A549 (cell line): ENCODE results near the gene KCNIP4. TPM values are rescaled to one million over a fixed set of nuclear protein-coding genes. Genes with fewer than 3 reads are reported as not detected.

Experiments
- ATAC-seq, 2 experiments: fragments of 200-7000 bp in 1 of 2; fragments of >200 bp in 1 of 2; cut with Nextera tagmentation in 1 of 2; cut with Tn5 transposase in 1 of 2; 3 replicates each; pipeline versions ENCODE4 v1.8.0 to v1.9.1; 2018 to 2020; ENCODE audit warnings: mild to moderate bottlenecking in 1 of 2, moderate library complexity in 1 of 2
- CTCF ChIA-PET: fragments of 300-600 bp; sonication (Branson Sonifier 250); formaldehyde crosslinking; extraction: SDS; loops from one replicate; lab custom pipeline; 2021; ENCODE audit warnings: antibody characterized with exemption, inconsistent platforms; lab: Yijun Ruan, JAX
- POLR2A ChIA-PET: fragments of 350-600 bp; formaldehyde crosslinking; extraction: SDS; loops from one replicate; lab custom pipeline; 2021; ENCODE audit warnings: antibody characterized with exemption, inconsistent platforms; lab: Yijun Ruan, JAX
- DNase-seq, 2 experiments: peaks; one replicate each; pipeline versions ENCODE4 v3.0.0 to v3.0.0-alpha.2; 2011 to 2016; ENCODE audit warnings: low read depth in 1 of 2, low spot score in 1 of 2
- FAIRE-seq: peaks from 2 replicates; lab custom pipeline; 2011; peaks lifted over from hg19 to GRCh38; lab: Jason Lieb, UNC
- H3K27ac ChIP-seq, 2 experiments: fragments of >200 bp; sonication (Bioruptor Twin); formaldehyde crosslinking; 3 replicates each; pipeline ENCODE4 v1.5.1; 2016 to 2017
- H3K4me1 ChIP-seq: fragments of >200 bp; sonication (Bioruptor Twin); formaldehyde crosslinking; 3 replicates; pipeline ENCODE4 v1.6.1; 2016
- H3K4me2 ChIP-seq: fragments of >200 bp; sonication (Bioruptor Twin); formaldehyde crosslinking; 3 replicates; pipeline ENCODE4 v1.6.1; 2016
- H3K4me3 ChIP-seq: fragments of >200 bp; sonication (Bioruptor Twin); formaldehyde crosslinking; 3 replicates; pipeline ENCODE4 v1.5.1; 2016
- H3K9me3 ChIP-seq: fragments of >200 bp; sonication (Bioruptor Twin); formaldehyde crosslinking; 3 replicates; pipeline ENCODE4 v1.6.1; 2016
- BHLHE40 ChIP-seq: IDR thresholded peaks from 2 replicates; pipeline ENCODE4 v1.6.1; 2012; ENCODE audit warnings: low read depth, low read length, inconsistent platforms
- CBX2 ChIP-seq: fragments of 200-600 bp; sonication (generic); IDR thresholded peaks from 2 replicates; pipeline ENCODE4 v1.6.1; 2016; ENCODE audit warnings: low read depth, mild to moderate bottlenecking, borderline replicate concordance
- CBX8 ChIP-seq: fragments of 200-600 bp; sonication (generic); IDR thresholded peaks from 2 replicates; pipeline ENCODE4 v1.6.1; 2016
- CEBPB ChIP-seq, 2 experiments: fragments of >200 bp in 1 of 2; sonication (Bioruptor Twin) in 1 of 2; formaldehyde crosslinking in 1 of 2; IDR thresholded peaks; 2 replicates each; pipeline ENCODE4 v1.6.1; 2012 to 2016
- CHD2 ChIP-seq: fragments of 150-350 bp; IDR thresholded peaks from 2 replicates; pipeline ENCODE4 v1.6.1; 2014; ENCODE audit warnings: low read length; ENCODE audit not compliant: partially characterized antibody
- EHF ChIP-seq: fragments of 250-450 bp; sonication (Bioruptor Pico); IDR thresholded peaks from 2 replicates; pipeline ENCODE4 v1.5.0; 2020; ENCODE audit warnings: mild to moderate bottlenecking
- EHMT2 ChIP-seq: fragments of 200-600 bp; sonication (generic); IDR thresholded peaks from 2 replicates; pipeline ENCODE4 v1.6.1; 2016; ENCODE audit warnings: antibody characterized with exemption, low read depth, mild to moderate bottlenecking, moderate library complexity
- EP300 ChIP-seq, 2 experiments: fragments of >200 bp; sonication (Bioruptor Twin); formaldehyde crosslinking; IDR thresholded peaks; 2 replicates in 1 of 2; 3 replicates in 1 of 2; pipeline ENCODE4 v1.6.1; 2016 to 2017
- ESRRA ChIP-seq: fragments of 150-350 bp; IDR thresholded peaks from 2 replicates; pipeline ENCODE4 v1.6.1; 2014; ENCODE audit warnings: mild to moderate bottlenecking, low read length, borderline replicate concordance
- FOSB ChIP-seq: fragments of 250-450 bp; sonication (Bioruptor Pico); IDR thresholded peaks from 2 replicates; pipeline ENCODE4 v1.5.0; 2020; ENCODE audit warnings: mild to moderate bottlenecking, moderate library complexity
- GATA3 ChIP-seq: IDR thresholded peaks from 2 replicates; pipeline ENCODE4 v1.6.1; 2012; ENCODE audit warnings: borderline replicate concordance
- HDAC2 ChIP-seq: fragments of 200-600 bp; sonication (generic); IDR thresholded peaks from 2 replicates; pipeline ENCODE4 v1.6.1; 2016
- HOXA7 ChIP-seq: fragments of 250-450 bp; sonication (Bioruptor Pico); IDR thresholded peaks from 2 replicates; pipeline ENCODE4 v1.5.0; 2020; ENCODE audit warnings: mild to moderate bottlenecking, moderate library complexity
- HOXB13 ChIP-seq: fragments of 250-450 bp; sonication (Bioruptor Pico); IDR thresholded peaks from 2 replicates; pipeline ENCODE4 v1.5.0; 2020; ENCODE audit warnings: low read depth, mild to moderate bottlenecking, moderate library complexity
- HOXB5 ChIP-seq: fragments of 250-450 bp; sonication (Bioruptor Pico); IDR thresholded peaks from 2 replicates; pipeline ENCODE4 v1.5.0; 2020; ENCODE audit warnings: mild to moderate bottlenecking, moderate library complexity
- JUN ChIP-seq, 2 experiments: fragments of >200 bp; sonication (Bioruptor Twin); formaldehyde crosslinking; IDR thresholded peaks; 2 replicates in 1 of 2; 3 replicates in 1 of 2; pipeline ENCODE4 v1.6.1; 2016 to 2017
- JUNB ChIP-seq: fragments of >200 bp; sonication (Bioruptor Twin); formaldehyde crosslinking; IDR thresholded peaks from 2 replicates; pipeline ENCODE4 v1.6.1; 2016
- KDM1A ChIP-seq: fragments of 200-600 bp; sonication (generic); IDR thresholded peaks from 2 replicates; pipeline ENCODE4 v1.6.1; 2016; ENCODE audit warnings: low read depth, mild to moderate bottlenecking
- KDM5A ChIP-seq: fragments of 200-600 bp; sonication (generic); IDR thresholded peaks from 2 replicates; pipeline ENCODE4 v1.6.1; 2016; ENCODE audit warnings: antibody characterized with exemption, mild to moderate bottlenecking
- MYC ChIP-seq: IDR thresholded peaks from 2 replicates; pipeline ENCODE4 v1.6.1; 2012; ENCODE audit warnings: mild to moderate bottlenecking, inconsistent platforms, low read length, improper control_type of control experiment, borderline replicate concordance
- NFE2L2 ChIP-seq: fragments of 150-350 bp; conservative IDR thresholded peaks from 2 replicates; pipeline ENCODE4 v1.6.1; 2014; ENCODE audit warnings: low read length
- NPAS2 ChIP-seq: fragments of 250-450 bp; sonication (Bioruptor Pico); IDR thresholded peaks from 2 replicates; pipeline ENCODE4 v1.8.0; 2022; ENCODE audit warnings: mild to moderate bottlenecking, moderate library complexity, borderline replicate concordance
- RAD21 ChIP-seq, 2 experiments: fragments of >200 bp in 1 of 2; sonication (Bioruptor Twin) in 1 of 2; formaldehyde crosslinking in 1 of 2; IDR thresholded peaks in 1 of 2; conservative IDR thresholded peaks in 1 of 2; 2 replicates in 1 of 2; 3 replicates in 1 of 2; pipeline ENCODE4 v1.6.1; 2012 to 2018; ENCODE audit warnings: inconsistent platforms in 1 of 2
- RCOR1 ChIP-seq: fragments of 150-350 bp; IDR thresholded peaks from 2 replicates; pipeline ENCODE4 v1.6.1; 2014; ENCODE audit warnings: antibody characterized with exemption, low read length, low read depth
- REST ChIP-seq: fragments of 200-600 bp; sonication (generic); IDR thresholded peaks from 2 replicates; pipeline ENCODE4 v1.6.1; 2016; ENCODE audit warnings: antibody characterized with exemption, mild to moderate bottlenecking, moderate library complexity
- SMC3 ChIP-seq: fragments of >200 bp; sonication (Bioruptor Twin); formaldehyde crosslinking; IDR thresholded peaks from 3 replicates; pipeline ENCODE4 v1.6.1; 2018; ENCODE audit warnings: inconsistent platforms
- SREBF2 ChIP-seq: fragments of 450-650 bp; IDR thresholded peaks from 2 replicates; pipeline ENCODE4 v1.6.1; 2014; ENCODE audit warnings: mild to moderate bottlenecking, moderate library complexity
- TFCP2L1 ChIP-seq: fragments of 250-450 bp; sonication (Bioruptor Pico); IDR thresholded peaks from 2 replicates; pipeline ENCODE4 v1.5.0; 2021; ENCODE audit warnings: mild to moderate bottlenecking
- ZFP36 ChIP-seq: fragments of 450-650 bp; IDR thresholded peaks from 2 replicates; pipeline ENCODE4 v1.6.1; 2014; ENCODE audit warnings: borderline replicate concordance; ENCODE audit not compliant: partially characterized antibody
- ZNF302 ChIP-seq: fragments of 250-450 bp; sonication (Bioruptor Pico); IDR thresholded peaks from 2 replicates; pipeline ENCODE4 v1.9.0; 2021; ENCODE audit warnings: inconsistent platforms, mild to moderate bottlenecking, moderate library complexity
- WGBS: methylation state at CpG from one replicate; pipeline ENCODE4 v1.1.6; 2017; ENCODE audit errors: missing lambda C conversion rate; 5-methylcytosine and 5-hydroxymethylcytosine counted together
- polyA plus RNA-seq, 4 experiments: library from polyadenylated mRNA; depleted of rRNA in 3 of 4; stranded (reverse); fragments of >200 nt; fragmentation: RNase III in 1 of 4; extraction: RNeasy Plus Mini Kit Qiagen cat#74134 plus additional on column Dnase treatment in 1 of 4; gene quantifications; 2 replicates in 3 of 4; 3 replicates in 1 of 4; pipeline ENCODE4 v1.2.3, GENCODE V29; 2011 to 2017
- TF ChIP-seq, protein P1 (sequence below): IDR thresholded peaks from 2 replicates; pipeline ENCODE4 v1.6.1; 2012; ENCODE audit warnings: low read depth, borderline replicate concordance
- TF ChIP-seq, protein P2 (sequence below): fragments of >200 bp; sonication (Bioruptor Twin); formaldehyde crosslinking; IDR thresholded peaks from 3 replicates; pipeline ENCODE4 v1.5.1; 2016

KCNIP4 gene
- polyA plus RNA-seq, 2 of the 4 experiments (the other 2 are of a cell fraction), result not detected

DNA sequence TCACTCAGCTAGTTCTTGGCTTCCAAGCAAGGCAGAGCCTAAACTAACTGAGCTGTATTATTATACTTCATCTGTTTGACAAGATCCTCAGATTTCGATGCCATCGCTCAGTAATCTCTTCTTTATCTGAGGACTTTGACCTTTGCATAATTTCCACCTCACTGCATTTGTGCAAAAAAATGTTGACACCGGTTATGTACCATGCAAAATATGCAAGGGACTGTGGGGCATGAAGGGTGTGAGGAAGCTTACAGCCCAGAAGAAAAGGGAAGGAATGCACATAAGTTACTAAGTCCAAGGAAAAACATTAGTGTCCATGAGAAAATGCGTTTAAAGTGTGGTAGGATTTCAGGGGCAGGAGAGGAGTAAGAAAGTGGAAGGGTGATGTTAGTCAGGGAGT, 953.0 kb downstream of the KCNIP4 start:
- ChIA-PET CTCF (interaction anchor here (1.4 kb wide), 1 partner anchor 12 kb away, joined by 3 read pairs; no protein-coding TSS in a partner anchor), POLR2A (no interaction called here)
- Histone ChIP-seq H3K9me3 (no peaks in the 10 kb centered on the region), H3K27ac (no peak overlapping the region), H3K4me1 (no peaks in the 10 kb centered on the region), H3K4me3 (no peak overlapping the region), H3K4me2 (no peak overlapping the region)
- 1% methylated on average over 4 of the region's 4 CpGs for WGBS
- no peak for TF ChIP-seq NFE2L2
- TF ChIP-seq HOXB5, result no peak
- TF ChIP-seq SREBF2, result no peak
- no peak for TF ChIP-seq ESRRA
- TF ChIP-seq, protein P1, sequence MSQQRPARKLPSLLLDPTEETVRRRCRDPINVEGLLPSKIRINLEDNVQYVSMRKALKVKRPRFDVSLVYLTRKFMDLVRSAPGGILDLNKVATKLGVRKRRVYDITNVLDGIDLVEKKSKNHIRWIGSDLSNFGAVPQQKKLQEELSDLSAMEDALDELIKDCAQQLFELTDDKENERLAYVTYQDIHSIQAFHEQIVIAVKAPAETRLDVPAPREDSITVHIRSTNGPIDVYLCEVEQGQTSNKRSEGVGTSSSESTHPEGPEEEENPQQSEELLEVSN, result no peak
- no peak for TF ChIP-seq EHF (CRISPR knock-in tag)
- TF ChIP-seq CHD2, result no peak
- TF ChIP-seq, protein P2, sequence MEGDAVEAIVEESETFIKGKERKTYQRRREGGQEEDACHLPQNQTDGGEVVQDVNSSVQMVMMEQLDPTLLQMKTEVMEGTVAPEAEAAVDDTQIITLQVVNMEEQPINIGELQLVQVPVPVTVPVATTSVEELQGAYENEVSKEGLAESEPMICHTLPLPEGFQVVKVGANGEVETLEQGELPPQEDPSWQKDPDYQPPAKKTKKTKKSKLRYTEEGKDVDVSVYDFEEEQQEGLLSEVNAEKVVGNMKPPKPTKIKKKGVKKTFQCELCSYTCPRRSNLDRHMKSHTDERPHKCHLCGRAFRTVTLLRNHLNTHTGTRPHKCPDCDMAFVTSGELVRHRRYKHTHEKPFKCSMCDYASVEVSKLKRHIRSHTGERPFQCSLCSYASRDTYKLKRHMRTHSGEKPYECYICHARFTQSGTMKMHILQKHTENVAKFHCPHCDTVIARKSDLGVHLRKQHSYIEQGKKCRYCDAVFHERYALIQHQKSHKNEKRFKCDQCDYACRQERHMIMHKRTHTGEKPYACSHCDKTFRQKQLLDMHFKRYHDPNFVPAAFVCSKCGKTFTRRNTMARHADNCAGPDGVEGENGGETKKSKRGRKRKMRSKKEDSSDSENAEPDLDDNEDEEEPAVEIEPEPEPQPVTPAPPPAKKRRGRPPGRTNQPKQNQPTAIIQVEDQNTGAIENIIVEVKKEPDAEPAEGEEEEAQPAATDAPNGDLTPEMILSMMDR, result no peak
- TF ChIP-seq BHLHE40, result no peak
- no peak for TF ChIP-seq KDM1A
- no peak for TF ChIP-seq HOXA7 (CRISPR knock-in tag)
- no peak for TF ChIP-seq HDAC2
- TF ChIP-seq KDM5A, result no peak
- no peak for FAIRE-seq
- DNase-seq, result no peak
- no peak for ATAC-seq

GRCh38 chr4:20995015-20995414, 953.6 kb downstream of the KCNIP4 start:
- no peak for FAIRE-seq
- H3K4me1 ChIP-seq, result no peaks in the 10 kb centered on the region
- WGBS, result 7% methylated on average over 3 of the region's 3 CpGs
- no peak overlapping the region for H3K4me2 ChIP-seq
- H3K27ac ChIP-seq, result no peak overlapping the region
- no peak for ATAC-seq
- no peak for TF ChIP-seq NFE2L2
- TF ChIP-seq CBX8, result no peak
- TF ChIP-seq ZFP36, result no peak
- TF ChIP-seq NPAS2 (CRISPR knock-in tag), result no peak
- no peak for TF ChIP-seq FOSB (CRISPR knock-in tag)
- TF ChIP-seq CEBPB (IDR thresholded peaks at IDR 0.05), result no peak
- no peak for TF ChIP-seq JUNB
- TF ChIP-seq TFCP2L1, result no peak
- no peak for TF ChIP-seq RAD21 (conservative IDR thresholded peaks at IDR 0.05 in 1 of 2, IDR thresholded peaks at IDR 0.05 in 1 of 2)
- TF ChIP-seq, protein P1, result no peak
- TF ChIP-seq RCOR1, result no peak
- TF ChIP-seq HOXA7 (CRISPR knock-in tag), result no peak
- no peak for TF ChIP-seq SMC3
- ChIA-PET CTCF (interaction anchor here (1.4 kb wide), 1 partner anchor 11 kb away, joined by 3 read pairs; no protein-coding TSS in a partner anchor), POLR2A (no interaction called here)
- no peak for DNase-seq
- no peak overlapping the region for H3K4me3 ChIP-seq
- H3K9me3 ChIP-seq, result no peaks in the 10 kb centered on the region

DNA sequence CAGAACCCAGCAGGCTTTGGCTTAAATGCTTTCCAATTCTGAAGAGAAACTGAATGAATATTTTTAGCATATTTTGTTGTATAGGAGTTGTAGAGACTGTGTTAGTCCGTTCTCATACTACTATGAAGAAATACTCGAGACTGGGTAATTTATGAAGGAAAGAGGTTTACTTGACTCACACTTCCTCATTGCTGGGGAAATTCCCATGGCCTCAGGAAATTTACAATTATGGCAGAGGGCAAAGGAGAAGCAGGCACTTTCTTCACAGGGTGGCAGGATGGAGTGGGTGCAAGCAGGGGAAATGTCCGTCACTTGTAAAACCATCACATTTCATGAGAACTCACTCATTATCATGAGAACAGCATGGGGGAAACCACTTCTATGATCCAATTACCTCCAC, 956.6 kb downstream of the KCNIP4 start:
- no peak for DNase-seq
- Histone ChIP-seq H3K27ac (no peak overlapping the region), H3K9me3 (no peaks in the 10 kb centered on the region), H3K4me1 (no peaks in the 10 kb centered on the region), H3K4me2 (no peak overlapping the region), H3K4me3 (no peak overlapping the region)
- no peak for ATAC-seq
- POLR2A ChIA-PET, result no interaction called here
- 33% methylated on average over 3 of the region's 3 CpGs for WGBS
- CTCF ChIA-PET, result no interaction called here
- FAIRE-seq, result no peak
- TF ChIP-seq GATA3 (no peak), CBX2 (no peak), REST (no peak), MYC (no peak), ZNF302 (CRISPR knock-in tag) (no peak), JUN (IDR thresholded peaks at IDR 0.05) (no peak), EP300 (IDR thresholded peaks at IDR 0.05) (no peak), HOXB5 (no peak), ZFP36 (no peak), HOXB13 (no peak), EHMT2 (no peak)
